Cardiac fibroblast (primary cell): ENCODE results near the gene MLXIPL.
A peak's percentile ranks its signal among the peaks of the same experiment; 100 is the strongest.
"Not testable (repeated sequence)": the region's sequence is repeated elsewhere in the genome, so short reads cannot be mapped to it uniquely, and the experiment has no call there.

Experiments used
- DNase-seq, 2 donors: peaks; one replicate each; pipeline versions ENCODE4 v3.0.0 to v3.0.0-alpha.2; 2010; ENCODE audit warnings: low read depth in 2 of 2
- H3K4me3 ChIP-seq, 2 donors: replicated peaks in 1 of 2; 1 replicate in 1 of 2; 2 replicates in 1 of 2; pipeline ENCODE4 v1.5.1; 2011; ENCODE audit warnings: low read depth in 2 of 2, low read length in 2 of 2, mild to moderate bottlenecking in 2 of 2, moderate library complexity in 1 of 2
- TF ChIP-seq, protein P1 (sequence below): IDR thresholded peaks from one replicate; pipeline ENCODE4 v1.5.1; 2011; ENCODE audit warnings: low read depth, mild to moderate bottlenecking, low read length, inconsistent platforms

The MLXIPL gene

DNA sequence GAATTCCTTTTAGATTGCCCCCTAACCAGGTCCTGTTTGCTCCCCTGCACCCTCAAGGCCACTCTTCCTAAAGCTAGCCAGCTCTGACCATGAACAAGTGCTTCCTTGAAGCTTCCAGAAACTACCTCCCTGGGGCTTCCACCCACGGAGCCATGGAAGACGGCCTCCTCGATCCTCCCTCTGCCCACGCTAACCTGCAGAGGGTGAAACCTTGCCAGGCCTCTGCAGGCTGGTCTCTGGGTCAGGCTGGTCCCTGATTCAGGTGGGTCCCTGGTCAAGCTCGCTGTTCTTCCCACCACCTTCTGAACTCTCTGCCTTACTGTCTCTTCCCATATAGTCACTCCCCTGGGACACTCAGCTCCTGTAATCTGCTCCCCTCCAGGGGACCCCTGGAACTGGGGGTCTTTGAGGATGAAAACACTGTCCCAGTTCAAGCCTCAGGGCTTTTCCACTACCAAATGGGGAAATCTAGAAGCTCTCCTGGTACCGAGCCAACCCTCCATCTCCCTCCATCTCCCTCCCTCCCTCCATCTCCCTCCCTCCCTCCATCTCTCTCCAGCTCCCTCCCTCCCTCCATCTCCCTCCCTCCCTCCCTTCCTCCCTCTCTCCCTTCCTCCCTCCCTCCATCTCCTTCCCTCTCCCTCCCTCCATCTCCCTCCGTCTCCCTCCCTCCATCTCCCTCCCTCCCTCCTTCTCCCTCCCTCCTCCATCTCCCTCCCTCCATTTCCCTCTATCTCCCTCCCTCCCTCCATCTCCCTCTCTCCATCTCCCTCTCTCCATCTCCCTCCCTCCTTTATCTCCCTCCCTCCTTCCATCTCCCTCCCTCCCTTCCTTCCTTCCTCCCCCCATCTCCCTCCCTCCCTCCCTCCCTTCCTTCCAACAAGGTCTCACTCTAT, 2.9 kb downstream of the MLXIPL start:
- DNase-seq: no peak
- TF ChIP-seq, protein P1, sequence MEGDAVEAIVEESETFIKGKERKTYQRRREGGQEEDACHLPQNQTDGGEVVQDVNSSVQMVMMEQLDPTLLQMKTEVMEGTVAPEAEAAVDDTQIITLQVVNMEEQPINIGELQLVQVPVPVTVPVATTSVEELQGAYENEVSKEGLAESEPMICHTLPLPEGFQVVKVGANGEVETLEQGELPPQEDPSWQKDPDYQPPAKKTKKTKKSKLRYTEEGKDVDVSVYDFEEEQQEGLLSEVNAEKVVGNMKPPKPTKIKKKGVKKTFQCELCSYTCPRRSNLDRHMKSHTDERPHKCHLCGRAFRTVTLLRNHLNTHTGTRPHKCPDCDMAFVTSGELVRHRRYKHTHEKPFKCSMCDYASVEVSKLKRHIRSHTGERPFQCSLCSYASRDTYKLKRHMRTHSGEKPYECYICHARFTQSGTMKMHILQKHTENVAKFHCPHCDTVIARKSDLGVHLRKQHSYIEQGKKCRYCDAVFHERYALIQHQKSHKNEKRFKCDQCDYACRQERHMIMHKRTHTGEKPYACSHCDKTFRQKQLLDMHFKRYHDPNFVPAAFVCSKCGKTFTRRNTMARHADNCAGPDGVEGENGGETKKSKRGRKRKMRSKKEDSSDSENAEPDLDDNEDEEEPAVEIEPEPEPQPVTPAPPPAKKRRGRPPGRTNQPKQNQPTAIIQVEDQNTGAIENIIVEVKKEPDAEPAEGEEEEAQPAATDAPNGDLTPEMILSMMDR: no peak
- H3K4me3 ChIP-seq: no peak overlapping the region

DNA sequence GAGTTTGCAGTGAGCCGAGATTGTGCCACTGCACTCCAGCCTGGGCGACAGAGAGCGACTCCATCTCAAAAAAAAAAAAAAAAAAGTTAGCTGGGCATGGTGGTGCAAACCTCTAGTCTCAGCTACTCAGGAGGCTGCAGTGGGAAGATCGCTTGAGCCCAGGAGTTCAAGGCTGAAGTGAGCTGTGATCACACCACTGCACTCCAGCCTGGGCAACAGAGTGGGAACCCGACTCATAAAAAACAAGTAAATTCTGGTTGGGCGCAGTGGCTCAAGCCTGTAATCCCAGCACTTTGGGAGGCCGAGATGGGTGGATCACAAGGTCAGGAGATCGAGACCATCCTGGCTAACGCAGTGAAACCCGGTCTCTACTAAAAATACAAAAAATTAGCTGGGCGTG, 4.9 kb downstream of the MLXIPL start:
- H3K4me3 ChIP-seq, DNase-seq: not testable (repeated sequence)

DNA sequence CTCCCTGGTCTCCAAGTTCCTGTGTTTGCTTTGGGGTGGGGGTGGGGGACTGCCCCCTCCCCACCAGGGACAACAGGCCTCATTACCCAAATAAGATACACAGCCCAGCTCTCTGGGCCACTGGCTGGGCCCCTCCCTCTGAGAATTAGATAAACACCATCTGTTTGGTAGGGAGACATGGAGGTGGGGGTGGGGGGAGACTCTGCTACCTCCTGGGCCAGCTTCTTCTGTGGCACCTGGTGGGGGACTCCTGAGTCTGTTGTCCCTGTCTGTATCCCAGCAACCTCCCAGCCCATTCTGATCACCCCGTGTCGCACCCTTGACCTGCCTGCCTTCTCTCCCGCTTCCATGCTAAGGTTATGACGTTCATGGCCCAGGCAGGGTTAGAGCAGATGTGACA, 5.8 kb downstream of the MLXIPL start:
- no peak overlapping the region for H3K4me3 ChIP-seq
- TF ChIP-seq, protein P1: no peak
- no peak for DNase-seq

DNA sequence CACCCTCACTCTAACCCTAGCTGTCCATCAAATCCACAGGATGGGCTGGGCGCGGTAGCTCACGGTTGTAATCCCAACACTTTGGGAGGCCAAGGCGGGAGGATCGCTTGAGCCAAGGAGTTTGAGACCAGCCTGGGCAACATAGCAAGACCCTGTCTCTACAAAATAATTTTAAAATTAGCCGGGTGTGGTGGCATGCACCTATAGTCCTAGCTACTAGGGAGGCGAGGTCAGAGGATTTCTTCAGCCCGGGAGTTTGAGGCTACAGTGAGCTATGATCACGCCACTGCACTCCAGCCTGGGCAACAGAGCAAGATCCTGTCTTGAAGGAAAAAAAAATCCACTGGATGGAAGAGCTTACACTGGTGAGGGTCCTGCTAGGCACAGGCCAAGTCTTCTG, 6.8 kb downstream of the MLXIPL start:
- H3K4me3 ChIP-seq, DNase-seq: not testable (repeated sequence)

DNA sequence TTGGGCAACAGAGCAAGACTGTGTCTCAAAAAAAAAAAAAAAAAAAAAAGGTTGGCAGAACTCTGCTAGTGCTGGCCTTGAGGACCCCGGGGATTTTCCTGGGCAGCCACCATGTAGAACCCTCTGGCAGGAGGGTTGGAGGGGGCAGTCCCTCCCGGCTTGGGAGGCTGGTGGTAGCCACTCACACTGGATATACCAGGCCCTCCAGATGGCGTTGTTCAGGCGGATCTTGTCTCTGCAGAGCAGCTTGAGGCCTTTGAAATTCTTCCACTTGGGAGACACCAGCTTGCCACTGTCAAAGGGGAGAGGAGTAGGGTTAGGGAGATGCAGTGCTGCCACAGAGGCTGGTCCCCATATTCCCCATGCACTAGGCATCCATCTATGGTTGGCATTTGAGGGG, 8.4 kb downstream of the MLXIPL start:
- peak in 1 of 2 donors; percentile 32 for DNase-seq
- TF ChIP-seq, protein P1: no peak
- no peak overlapping the region for H3K4me3 ChIP-seq

DNA sequence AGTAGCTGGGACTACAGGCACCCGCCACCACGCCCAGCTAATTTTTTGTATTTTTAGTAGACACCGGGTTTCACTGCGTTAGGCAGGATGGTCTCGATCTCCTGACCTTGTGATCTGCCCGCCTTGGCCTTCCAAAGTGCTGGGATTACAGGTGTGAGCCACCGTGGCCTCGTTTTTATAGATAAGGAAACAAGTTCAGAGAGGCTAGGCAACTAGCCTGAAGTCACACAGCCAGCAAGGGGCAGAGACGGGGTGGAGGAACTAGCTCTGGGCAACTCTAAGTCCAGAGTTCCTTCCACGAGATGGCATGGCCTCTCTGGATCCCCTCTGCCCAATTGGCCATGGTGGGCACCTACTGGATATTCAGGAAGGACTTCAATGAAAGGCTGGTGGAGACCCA, 9.4 kb downstream of the MLXIPL start:
- DNase-seq, H3K4me3 ChIP-seq: not testable (repeated sequence)

DNA sequence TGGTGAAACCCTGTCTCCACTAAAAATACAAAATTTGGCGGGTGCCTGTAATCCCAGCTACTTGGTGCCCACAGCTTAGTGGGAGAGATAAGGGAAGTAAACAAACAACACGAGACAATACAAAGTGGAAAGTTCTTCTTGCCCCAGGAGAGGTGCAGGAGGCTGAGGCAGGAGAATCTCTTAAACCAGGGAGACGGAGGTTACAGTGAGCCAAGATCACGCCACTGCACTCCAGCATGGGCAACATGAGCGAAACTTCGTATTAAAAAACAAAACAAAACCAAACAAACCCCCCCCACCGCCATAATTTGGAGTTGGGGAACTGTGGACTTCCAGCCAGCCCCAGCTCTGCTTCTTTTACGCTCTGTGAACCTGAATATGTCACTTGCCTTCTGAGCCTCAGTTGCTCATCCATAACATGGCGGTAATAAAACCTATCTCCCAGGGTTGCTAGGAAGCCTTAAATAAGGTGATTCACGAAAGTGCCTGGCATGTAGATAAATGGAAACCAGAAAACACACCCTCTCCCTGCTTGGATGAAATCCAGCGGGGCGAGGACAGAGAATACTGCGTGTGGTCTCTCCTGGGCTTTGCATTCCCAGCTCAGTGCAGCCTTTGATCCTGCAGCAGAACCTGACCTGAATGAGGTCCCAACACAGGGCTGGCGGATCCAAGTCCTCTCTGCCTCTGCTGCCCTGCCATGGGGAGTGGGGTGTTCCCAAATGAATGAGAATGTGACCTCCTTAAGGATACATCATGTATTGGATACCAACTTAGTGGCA, 10.2 kb downstream of the MLXIPL start:
- H3K4me3 ChIP-seq: no peak overlapping the region
- no peak for DNase-seq
- TF ChIP-seq, protein P1: no peak

DNA sequence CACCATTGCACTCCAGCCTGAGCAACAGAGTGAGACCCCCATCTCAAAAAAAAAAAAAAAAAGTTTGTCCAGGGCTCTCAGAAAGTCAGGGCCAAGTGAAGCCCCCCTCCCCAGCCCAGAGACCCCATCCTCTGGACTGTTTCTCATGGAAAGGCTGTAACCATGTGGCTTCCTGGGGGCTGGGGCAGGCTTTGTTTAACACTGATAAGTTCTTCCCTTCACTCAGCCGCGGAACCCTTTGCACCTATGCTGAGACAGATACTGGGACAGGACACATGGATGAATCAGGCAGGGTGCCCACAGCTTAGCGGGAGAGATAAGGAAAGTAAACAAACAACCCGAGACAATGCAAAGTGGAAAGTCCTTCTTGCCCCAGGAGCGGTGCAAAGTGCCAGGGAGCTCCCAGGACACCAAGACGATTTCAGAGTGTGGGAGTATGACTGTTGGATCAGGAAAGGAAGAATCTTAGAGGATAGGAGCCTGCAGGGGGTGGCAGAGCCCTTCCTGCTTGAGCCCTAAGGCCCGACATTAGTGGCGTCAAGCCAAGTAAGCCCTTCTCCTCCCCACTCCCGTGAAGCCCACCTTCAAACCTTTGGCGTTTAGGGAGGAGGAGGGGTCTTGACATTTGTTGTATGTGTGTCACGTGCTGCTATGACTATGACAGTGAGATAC, 11.6 kb downstream of the MLXIPL start:
- DNase-seq: peak; percentile 52 to 56
- TF ChIP-seq, protein P1: peak; percentile 39
- H3K4me3 ChIP-seq: no peak overlapping the region
